ACC112 (cell line): ENCODE data around the gene NTNG1.

Source experiments
- H2AFZ ChIP-seq: fragments of 200-600 bp; sonication (generic); one replicate; pipeline ENCODE4 v1.6.0; 2017; ENCODE audit warnings: antibody characterized with exemption, low read length; ENCODE audit not compliant: unreplicated experiment
- H3K27ac ChIP-seq: fragments of 200-600 bp; sonication (generic); 2 replicates; pipeline ENCODE4 v1.5.1; 2014; ENCODE audit warnings: low read depth, mild to moderate bottlenecking, antibody characterized with exemption, low read length, moderate library complexity
- H3K27me3 ChIP-seq: fragments of 200-600 bp; sonication (generic); 2 replicates; pipeline ENCODE4 v1.6.1; 2014; ENCODE audit warnings: mild to moderate bottlenecking, antibody characterized with exemption, low read length, moderate library complexity, mixed read lengths; ENCODE audit not compliant: insufficient read depth
- H3K36me3 ChIP-seq: fragments of 200-600 bp; sonication (generic); 2 replicates; pipeline ENCODE4 v1.6.1; 2016; ENCODE audit warnings: mild to moderate bottlenecking, antibody characterized with exemption, low read length, moderate library complexity, mixed read lengths; ENCODE audit not compliant: insufficient read depth
- H3K4me1 ChIP-seq: fragments of 200-600 bp; sonication (generic); one replicate; pipeline ENCODE4 v1.6.1; 2016; ENCODE audit warnings: low read length, mixed read lengths; ENCODE audit not compliant: insufficient read depth, unreplicated experiment, control insufficient read depth
- H3K4me3 ChIP-seq: fragments of 200-600 bp; sonication (generic); 2 replicates; pipeline ENCODE4 v1.5.1; 2014; ENCODE audit warnings: mild to moderate bottlenecking, low read depth, low read length
- H3K79me2 ChIP-seq: fragments of 200-600 bp; sonication (generic); one replicate; pipeline ENCODE4 v1.6.0; 2016; ENCODE audit warnings: low read length; ENCODE audit not compliant: control insufficient read depth, unreplicated experiment, insufficient read depth

The NTNG1 gene

DNA sequence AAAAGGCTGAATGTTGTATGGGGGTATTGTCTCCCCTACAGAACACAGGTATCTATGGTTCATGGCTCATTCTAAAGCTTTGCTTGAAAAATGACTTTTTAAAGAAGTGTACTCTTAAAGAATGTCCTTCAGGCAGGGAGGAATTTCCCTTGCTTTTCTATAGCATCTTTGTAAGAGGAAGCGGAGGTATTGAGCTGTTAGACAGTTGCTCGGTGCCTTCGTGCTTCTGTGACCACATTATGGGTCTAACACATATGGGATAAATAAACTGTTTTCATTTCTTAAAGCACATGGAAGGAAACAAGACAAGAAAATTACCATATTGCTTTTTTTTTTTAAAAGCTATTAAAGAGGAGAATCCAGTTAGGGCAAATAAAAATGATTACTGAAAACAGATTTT, 182.9 kb downstream of the NTNG1 start:
- no peaks in the 10 kb centered on the region for H3K36me3 ChIP-seq
- H3K4me1 ChIP-seq = no peaks in the 10 kb centered on the region

DNA sequence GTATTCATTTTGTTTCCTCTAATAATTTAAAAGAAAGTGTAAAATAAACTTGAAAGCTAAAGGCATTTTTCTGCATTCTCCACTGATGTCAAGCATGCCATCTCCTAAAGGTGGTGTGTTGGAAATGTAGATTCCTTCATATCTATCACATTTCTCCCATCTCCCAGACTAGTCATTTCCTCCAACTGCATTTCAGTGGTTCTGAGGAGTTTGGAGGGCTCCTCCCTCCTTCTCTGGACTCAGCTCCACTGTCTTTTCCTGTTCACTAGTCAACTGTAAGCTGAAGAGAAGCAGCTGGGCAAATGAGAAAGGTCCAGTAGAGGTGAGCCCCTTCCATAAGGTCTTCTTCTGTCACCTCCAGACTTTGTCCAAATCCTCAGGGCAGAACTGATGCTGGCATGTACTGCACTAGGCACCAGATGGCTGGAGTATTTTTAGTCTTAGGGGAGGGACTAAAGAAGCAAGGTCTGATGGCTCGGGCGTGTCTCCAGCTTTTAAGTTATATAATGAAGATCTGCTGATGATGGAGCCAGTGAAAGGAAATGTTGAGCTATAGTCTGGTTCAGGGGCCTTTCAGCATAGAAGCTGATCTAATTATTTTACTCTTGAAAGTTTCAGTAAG, 186.1 kb downstream of the NTNG1 start:
- no peaks in the 10 kb centered on the region for H3K36me3 ChIP-seq
- H3K79me2 ChIP-seq = no peaks in the 10 kb centered on the region
- H2AFZ ChIP-seq = no peak overlapping the region
- no peaks in the 10 kb centered on the region for H3K27me3 ChIP-seq
- H3K4me3 ChIP-seq = no peak overlapping the region
- no peaks in the 10 kb centered on the region for H3K4me1 ChIP-seq
- H3K27ac ChIP-seq = no peak overlapping the region

More for the DNA sequence above, 182.9 kb downstream of the NTNG1 start:
- Histone ChIP-seq H3K27ac (no peak overlapping the region), H2AFZ (no peak overlapping the region), H3K27me3 (no peaks in the 10 kb centered on the region), H3K79me2 (no peaks in the 10 kb centered on the region), H3K4me3 (no peak overlapping the region)

DNA sequence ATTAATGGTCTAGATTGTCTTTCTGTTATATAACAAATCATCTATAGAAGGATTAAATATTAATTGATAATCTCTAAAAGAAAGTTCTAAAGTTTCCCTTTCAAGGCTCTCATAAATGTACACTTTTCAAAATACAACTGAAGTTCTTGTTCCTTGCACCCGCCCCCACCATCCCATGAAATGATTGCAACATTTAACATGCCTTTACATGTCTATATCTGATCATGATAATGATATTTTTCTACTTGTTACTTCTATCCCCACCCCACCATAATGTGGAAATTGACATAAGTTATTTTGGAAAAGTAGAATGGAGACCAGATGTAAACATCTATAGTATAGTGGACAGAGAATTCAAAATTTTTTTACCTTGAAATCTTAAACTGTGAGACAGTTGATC, 186.6 kb downstream of the NTNG1 start:
- H3K4me3 ChIP-seq = no peak overlapping the region
- no peak overlapping the region for H3K27ac ChIP-seq
- H3K79me2 ChIP-seq = no peaks in the 10 kb centered on the region
- H3K27me3 ChIP-seq = no peaks in the 10 kb centered on the region
- H3K36me3 ChIP-seq = no peaks in the 10 kb centered on the region
- no peak overlapping the region for H2AFZ ChIP-seq
- no peaks in the 10 kb centered on the region for H3K4me1 ChIP-seq

DNA sequence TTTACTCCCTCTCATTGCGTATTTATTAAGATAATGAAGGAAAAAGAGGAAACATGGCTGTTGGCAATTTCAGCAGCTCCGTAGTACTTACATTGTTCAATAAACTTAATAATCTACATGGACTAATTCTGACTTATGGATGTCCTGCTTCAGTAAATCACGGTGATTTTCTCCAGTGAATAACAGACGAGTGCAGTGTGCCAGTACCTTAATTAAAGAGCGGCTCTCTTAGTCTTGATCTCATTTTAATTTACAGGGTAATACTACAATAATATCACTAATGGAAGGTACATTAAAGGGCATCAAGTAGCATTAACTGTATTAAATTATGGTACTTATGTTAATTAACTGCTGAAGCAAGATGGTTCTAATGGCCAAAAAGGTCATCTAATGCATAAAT, 187.2 kb downstream of the NTNG1 start:
- no peak overlapping the region for H3K4me3 ChIP-seq
- H3K36me3 ChIP-seq = no peaks in the 10 kb centered on the region
- H3K27me3 ChIP-seq = no peaks in the 10 kb centered on the region
- H3K79me2 ChIP-seq = no peaks in the 10 kb centered on the region
- H3K4me1 ChIP-seq = no peaks in the 10 kb centered on the region
- H3K27ac ChIP-seq = no peak overlapping the region
- H2AFZ ChIP-seq = no peak overlapping the region

DNA sequence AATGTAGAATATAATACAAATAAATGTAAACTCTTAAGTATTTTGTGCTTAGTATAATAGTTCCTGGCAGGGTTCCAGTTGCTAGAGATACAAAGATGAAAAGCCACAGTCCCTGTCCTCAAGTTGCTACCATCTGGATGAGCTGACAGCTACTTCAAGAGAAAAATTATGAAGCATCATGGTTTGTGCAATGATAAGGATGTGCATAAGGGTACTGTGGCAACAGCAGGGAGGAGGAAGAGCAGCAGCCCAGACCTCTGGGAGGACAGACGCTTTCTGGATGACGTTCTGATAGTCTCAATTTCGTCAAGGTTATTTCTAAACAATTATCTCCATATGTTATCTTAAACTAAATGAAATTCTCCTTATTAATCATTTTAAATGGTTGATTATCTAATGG, 198.9 kb downstream of the NTNG1 start:
- no peak overlapping the region for H3K4me3 ChIP-seq

DNA sequence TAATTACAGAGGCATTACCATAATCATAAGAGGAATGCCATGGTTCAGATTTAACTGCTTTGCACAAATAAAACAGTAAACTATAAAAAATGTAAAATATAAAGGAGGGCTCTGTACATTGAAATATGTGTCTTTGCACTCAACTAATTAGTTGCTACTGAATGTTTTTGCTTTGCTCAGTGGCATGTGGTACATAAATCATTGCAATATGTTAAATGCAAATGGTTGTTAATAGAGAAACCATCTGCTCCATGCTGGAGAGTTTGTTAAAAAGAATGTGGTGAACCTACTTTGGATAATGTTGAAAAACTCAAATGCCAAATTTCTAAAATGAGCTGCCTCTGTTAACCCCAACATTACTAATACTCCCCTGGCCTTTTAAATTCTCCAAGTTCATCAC, 201.5 kb downstream of the NTNG1 start:
- Histone ChIP-seq H3K4me1 (no peaks in the 10 kb centered on the region), H2AFZ (no peak overlapping the region), H3K27ac (no peak overlapping the region), H3K4me3 (no peak overlapping the region), H3K36me3 (no peaks in the 10 kb centered on the region), H3K27me3 (no peaks in the 10 kb centered on the region), H3K79me2 (no peaks in the 10 kb centered on the region)

More for the DNA sequence above, 198.9 kb downstream of the NTNG1 start:
- no peaks in the 10 kb centered on the region for H3K36me3 ChIP-seq
- H3K4me1 ChIP-seq = no peaks in the 10 kb centered on the region
- no peaks in the 10 kb centered on the region for H3K27me3 ChIP-seq
- no peak overlapping the region for H2AFZ ChIP-seq
- no peaks in the 10 kb centered on the region for H3K79me2 ChIP-seq
- no peak overlapping the region for H3K27ac ChIP-seq

DNA sequence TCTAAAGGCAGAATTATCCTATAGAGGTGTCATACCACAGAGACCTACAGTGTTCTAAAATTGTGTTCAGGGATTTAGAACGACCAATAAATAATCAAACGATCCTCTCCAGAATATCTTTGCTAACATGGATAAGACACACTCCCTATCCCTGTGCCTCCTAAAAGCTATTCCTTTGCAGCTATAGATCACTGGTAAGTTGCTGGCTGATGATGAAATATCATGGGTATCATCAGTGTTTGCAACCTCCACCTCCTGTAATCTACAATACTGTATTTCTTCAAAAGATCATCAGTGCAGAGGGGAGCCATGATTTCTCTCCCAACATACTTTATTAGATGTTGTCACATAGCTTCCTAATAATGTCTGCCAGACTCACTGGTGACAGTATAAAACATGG, 201.9 kb downstream of the NTNG1 start:
- H3K4me1 ChIP-seq = no peaks in the 10 kb centered on the region
- no peaks in the 10 kb centered on the region for H3K27me3 ChIP-seq
- H3K4me3 ChIP-seq = no peak overlapping the region
- H3K79me2 ChIP-seq = no peaks in the 10 kb centered on the region
- H3K36me3 ChIP-seq = no peaks in the 10 kb centered on the region
- no peak overlapping the region for H2AFZ ChIP-seq
- no peak overlapping the region for H3K27ac ChIP-seq

DNA sequence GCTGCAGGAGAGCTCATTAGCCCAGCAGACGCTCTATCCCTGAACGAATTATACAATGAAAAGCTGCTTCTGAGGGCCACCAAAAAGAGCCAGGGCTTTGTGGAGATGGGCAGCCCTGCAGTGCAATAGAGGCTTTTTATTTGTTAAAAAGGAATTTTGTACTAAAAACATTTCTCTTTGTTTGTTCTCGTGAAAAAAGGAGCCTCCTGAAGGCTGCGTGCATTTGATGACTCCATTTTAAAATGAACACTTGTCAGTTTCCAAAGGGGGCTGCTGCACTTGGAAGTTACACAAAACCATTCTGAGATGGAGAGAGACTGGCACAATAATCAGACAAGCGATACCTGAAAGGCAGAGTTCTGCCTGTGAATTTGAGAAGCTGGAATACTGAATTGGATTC, 202.8 kb downstream of the NTNG1 start:
- no peaks in the 10 kb centered on the region for H3K79me2 ChIP-seq
- no peaks in the 10 kb centered on the region for H3K36me3 ChIP-seq
- no peak overlapping the region for H3K27ac ChIP-seq
- no peaks in the 10 kb centered on the region for H3K4me1 ChIP-seq
- no peak overlapping the region for H3K4me3 ChIP-seq
- no peaks in the 10 kb centered on the region for H3K27me3 ChIP-seq
- H2AFZ ChIP-seq = no peak overlapping the region

DNA sequence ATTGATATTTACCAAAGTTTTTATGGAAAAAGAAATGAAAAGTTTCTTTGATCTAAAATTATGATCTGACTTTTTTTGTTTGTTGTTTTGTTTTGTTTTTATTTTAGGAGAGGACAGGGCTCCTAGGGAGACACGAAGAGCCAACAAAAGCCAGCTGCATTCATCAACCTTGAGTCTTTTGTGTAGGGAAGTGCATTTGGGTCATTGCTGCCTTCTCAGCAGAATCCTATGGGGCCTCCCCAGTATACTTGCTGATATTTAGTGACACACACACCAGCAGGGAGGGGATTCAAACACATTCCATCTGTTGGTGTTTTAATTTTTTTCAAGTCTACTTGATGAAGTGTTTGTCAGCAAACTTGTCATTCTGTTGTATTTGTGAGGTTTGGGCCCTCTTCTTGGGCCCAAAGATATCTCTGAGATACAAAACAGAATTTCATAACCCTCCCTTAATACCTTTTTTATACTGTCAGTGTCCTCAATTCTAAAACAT, 203.5 kb downstream of the NTNG1 start:
- H2AFZ ChIP-seq = no peak overlapping the region
- no peaks in the 10 kb centered on the region for H3K27me3 ChIP-seq
- H3K4me1 ChIP-seq = no peaks in the 10 kb centered on the region
- no peaks in the 10 kb centered on the region for H3K36me3 ChIP-seq
- no peaks in the 10 kb centered on the region for H3K79me2 ChIP-seq
- H3K4me3 ChIP-seq = no peak overlapping the region
- no peak overlapping the region for H3K27ac ChIP-seq

DNA sequence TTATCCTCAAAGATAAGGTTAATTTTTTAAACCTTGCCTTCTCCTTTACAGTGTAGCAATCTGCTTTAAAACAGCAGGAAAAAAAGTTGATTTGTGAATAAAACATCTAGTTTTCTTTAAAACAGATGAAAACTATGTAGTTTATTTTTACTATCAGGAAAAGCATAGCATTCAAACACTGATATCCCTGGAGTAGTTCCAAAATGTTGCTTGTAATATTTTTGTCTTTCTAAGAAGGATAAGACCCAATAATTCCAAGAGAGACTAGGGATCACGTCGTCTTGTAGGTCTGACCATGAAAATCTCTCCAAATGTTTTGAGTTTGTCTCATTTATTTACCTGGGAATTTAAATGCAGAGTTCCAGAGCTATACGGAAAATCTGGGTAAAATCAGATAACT, 204.0 kb downstream of the NTNG1 start:
- Histone ChIP-seq H3K27me3 (no peaks in the 10 kb centered on the region), H3K4me1 (no peaks in the 10 kb centered on the region), H3K79me2 (no peaks in the 10 kb centered on the region), H3K27ac (no peak overlapping the region), H2AFZ (no peak overlapping the region), H3K36me3 (no peaks in the 10 kb centered on the region), H3K4me3 (no peak overlapping the region)

DNA sequence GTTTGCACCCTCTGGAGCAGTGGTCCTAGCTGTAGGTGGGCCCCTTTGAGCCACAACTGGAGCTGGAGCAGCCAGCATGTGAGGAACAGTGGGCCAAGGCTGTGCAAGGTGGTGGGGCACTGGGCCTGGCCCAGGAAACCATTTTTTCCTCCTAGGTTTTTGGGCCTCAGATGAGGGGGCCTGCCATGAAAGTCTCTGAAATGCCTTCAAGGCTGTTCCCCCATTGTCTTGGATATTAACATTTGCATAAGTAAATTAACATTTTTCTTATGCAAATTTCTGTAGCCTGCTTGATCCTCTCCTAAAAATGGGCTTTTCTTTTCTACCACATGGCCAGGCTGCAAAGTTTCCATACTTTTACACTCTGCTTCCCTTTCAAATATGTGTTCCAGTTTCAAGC, 212.0 kb downstream of the NTNG1 start:
- no peak overlapping the region for H3K27ac ChIP-seq
- no peaks in the 10 kb centered on the region for H3K4me1 ChIP-seq
- no peaks in the 10 kb centered on the region for H3K27me3 ChIP-seq
- H3K79me2 ChIP-seq = no peaks in the 10 kb centered on the region
- H2AFZ ChIP-seq = no peak overlapping the region
- H3K36me3 ChIP-seq = no peaks in the 10 kb centered on the region
- no peak overlapping the region for H3K4me3 ChIP-seq
